Prostate gland (tissue), 2 donors: ENCODE results near the gene ADCYAP1R1. TPM values are rescaled to one million over a fixed set of nuclear protein-coding genes. Genes with fewer than 3 reads are reported as not detected.

Source experiments
- DNase-seq: peaks from one replicate; pipeline ENCODE4 v3.0.0-alpha.2; 2019; ENCODE audit warnings: low spot score
- H3K27ac ChIP-seq, 2 donors: fragments of 200-600 bp; sonication (generic); 2 replicates each; pipeline ENCODE4 v1.5.1; 2017 to 2019
- H3K27me3 ChIP-seq: fragments of 200-600 bp; sonication (generic); replicated peaks from 2 replicates; pipeline ENCODE4 v1.5.1; 2019; ENCODE audit not compliant: insufficient read depth
- H3K36me3 ChIP-seq, 2 donors: fragments of 200-600 bp; sonication (generic); 1 replicate in 1 of 2; 2 replicates in 1 of 2; pipeline versions ENCODE4 v1.5.1 to v1.8.1; 2017 to 2019
- H3K4me1 ChIP-seq: fragments of 200-600 bp; sonication (generic); replicated peaks from 2 replicates; pipeline ENCODE4 v1.5.1; 2019
- H3K4me3 ChIP-seq, 2 donors: fragments of 200-600 bp; sonication (generic); 2 replicates each; pipeline ENCODE4 v1.5.1; 2017 to 2019
- H3K9me3 ChIP-seq: fragments of 200-600 bp; sonication (generic); 2 replicates; pipeline ENCODE4 v1.5.1; 2017
- CTCF ChIP-seq, 4 experiments: fragments of 200-600 bp in 2 of 4; fragments of 450-650 bp in 2 of 4; sonication (generic) in 2 of 4; IDR thresholded peaks; 1 replicate in 3 of 4; 2 replicates in 1 of 4; pipeline ENCODE4 v1.5.1; 2016 to 2019; ENCODE audit warnings: antibody characterized with exemption in 4 of 4, mild to moderate bottlenecking in 2 of 4, moderate library complexity in 2 of 4
- POLR2A ChIP-seq: fragments of 450-650 bp; IDR thresholded peaks from one replicate; pipeline ENCODE4 v1.6.1; 2016; ENCODE audit warnings: antibody characterized with exemption, mild to moderate bottlenecking
- POLR2AphosphoS5 ChIP-seq: sonication (generic); formaldehyde crosslinking; IDR thresholded peaks from one replicate; pipeline ENCODE4 v1.6.1; 2017; ENCODE audit warnings: antibody characterized with exemption
- WGBS: methylation state at CpG from one replicate; pipeline ENCODE4 v1.1.5; 2018; 5-methylcytosine and 5-hydroxymethylcytosine counted together
- intact Hi-C: fragments of 100-400 bp; cut with DNase I; formaldehyde crosslinking; loops from one replicate; pipeline ENCODE4 v1.14.2; 2022
- total RNA-seq, 2 donors: library from RNA; depleted of rRNA; stranded (reverse); fragments of >200 nt; gene quantifications; one replicate each; pipeline ENCODE4 v1.1.0, GENCODE V29; 2016

Gene ADCYAP1R1
- total RNA-seq, result 1 to 10 TPM in 1 of 2 donors, under 1 TPM in 1; 0.14 to 6.0 TPM

GRCh38 chr7:31051598-31052486 lies at the start of gene ADCYAP1R1:
Gene ADCYAP1R1 (plus strand): TSS chr7:31052308. CDS start chr7:31063265, 10,957 bp downstream.
- DNase-seq, result no peak
- intact Hi-C loops, result no loop called here
- H3K27me3 ChIP-seq, result peaks cover 6% of the 10 kb centered on the region
- 17% methylated on average over 15 of the region's 56 CpGs for whole genome bisulfite sequencing
- no peaks in the 10 kb centered on the region for H3K9me3 ChIP-seq
- peak within 1 kb of the TSS; percentile 26 to 32 for H3K4me3 ChIP-seq
- H3K36me3 ChIP-seq, result no peaks in the 10 kb centered on the region
- H3K4me1 ChIP-seq, result no peaks in the 10 kb centered on the region
- no peak for TF ChIP-seq POLR2AphosphoS5
- TF ChIP-seq POLR2A, result no peak
- TF ChIP-seq CTCF (IDR thresholded peaks at IDR 0.05), result no peak
- no peak within 1 kb of the TSS for H3K27ac ChIP-seq

- no peak overlapping the region for H3K27ac ChIP-seq
- H3K27me3 ChIP-seq, result no peaks in the 10 kb centered on the region
- intact Hi-C loops, result no loop called here
- H3K36me3 ChIP-seq, result no peaks in the 10 kb centered on the region
- H3K4me1 ChIP-seq, result no peaks in the 10 kb centered on the region
- H3K9me3 ChIP-seq, result no peaks in the 10 kb centered on the region
- WGBS, result 96% methylated on average over 2 of the region's 2 CpGs
- no peak overlapping the region for H3K4me3 ChIP-seq
- DNase-seq, result no peak
- TF ChIP-seq CTCF (IDR thresholded peaks at IDR 0.05) (no peak), POLR2AphosphoS5 (no peak), POLR2A (no peak)
Measured at GRCh38 chr7:31003097-31003496, 49.0 kb upstream of the ADCYAP1R1 start.

GRCh38 chr7:31003721-31004120 lies 48.4 kb upstream of the ADCYAP1R1 start:
- 93% methylated on average over 6 of the region's 6 CpGs for WGBS
- TF ChIP-seq CTCF (IDR thresholded peaks at IDR 0.05) (no peak), POLR2A (no peak)
- intact Hi-C loops, result no loop called here
- Histone ChIP-seq H3K9me3 (no peaks in the 10 kb centered on the region), H3K27ac (no peak overlapping the region), H3K27me3 (no peaks in the 10 kb centered on the region), H3K4me3 (no peak overlapping the region), H3K36me3 (no peaks in the 10 kb centered on the region), H3K4me1 (no peaks in the 10 kb centered on the region)
- DNase-seq, result no peak

- Histone ChIP-seq H3K36me3 (no peaks in the 10 kb centered on the region), H3K4me3 (no peak overlapping the region), H3K9me3 (no peaks in the 10 kb centered on the region), H3K4me1 (no peaks in the 10 kb centered on the region), H3K27me3 (no peaks in the 10 kb centered on the region), H3K27ac (no peak overlapping the region)
- DNase-seq, result no peak
- no peak for TF ChIP-seq POLR2AphosphoS5
- TF ChIP-seq POLR2A, result no peak
- TF ChIP-seq CTCF (IDR thresholded peaks at IDR 0.05), result no peak
- intact Hi-C loops, result no loop called here
- WGBS, result 68% methylated on average over 1 of the region's 1 CpG
Measured at GRCh38 chr7:31004393-31004792, 47.7 kb upstream of the ADCYAP1R1 start.

- TF ChIP-seq CTCF (IDR thresholded peaks at IDR 0.05), result no peak
- no peak for TF ChIP-seq POLR2AphosphoS5
- no peak for TF ChIP-seq POLR2A
- Histone ChIP-seq H3K36me3 (no peaks in the 10 kb centered on the region), H3K27me3 (no peaks in the 10 kb centered on the region), H3K4me1 (no peaks in the 10 kb centered on the region), H3K9me3 (no peaks in the 10 kb centered on the region), H3K4me3 (no peak overlapping the region), H3K27ac (no peak overlapping the region)
- WGBS, result 45% methylated on average over 6 of the region's 6 CpGs
- intact Hi-C loops, result no loop called here
- DNase-seq, result no peak
Measured at GRCh38 chr7:31006857-31007256, 45.3 kb upstream of the ADCYAP1R1 start.
